HG02678 (cell line): ENCODE results near the gene ZNF417.
"Not testable (repeated sequence)": the region's sequence is repeated elsewhere in the genome, so short reads cannot be mapped to it uniquely, and the experiment has no call there.

Source experiments
- ATAC-seq: cut with Tn5 transposase; IDR thresholded peaks from one replicate; pipeline ENCODE4 v1.9.1; 2021; ENCODE audit warnings: mild to moderate bottlenecking, moderate library complexity; ENCODE audit not compliant: unreplicated experiment

The ZNF417 gene

GRCh38 chr19:57916168-57916995, at the start of gene ZNF417:
TSS of gene ZNF417 (minus strand) at chr19:57916592. CDS start at chr19:57916411, 181 bp downstream.
- ATAC-seq, result peak; percentile 99

DNA sequence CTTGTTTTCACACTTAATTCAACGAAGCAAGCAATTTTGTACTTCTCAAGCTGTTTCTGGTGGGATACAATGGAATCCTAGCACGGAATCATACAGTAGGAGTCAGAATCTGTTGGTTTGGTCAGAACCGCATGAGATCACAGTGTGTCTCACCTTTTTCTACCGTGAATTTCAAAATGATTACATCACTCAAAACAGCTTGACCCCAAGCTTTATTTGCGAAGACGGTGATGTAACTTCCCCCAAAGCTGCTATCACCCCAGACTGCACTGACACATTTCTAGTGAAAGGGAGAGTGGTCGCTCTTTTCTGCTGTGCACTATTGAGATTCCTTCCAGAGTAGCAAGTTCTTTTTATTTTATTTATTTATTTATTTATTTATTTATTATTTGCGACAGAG, 48.4 kb upstream of the ZNF417 start:
- ATAC-seq, result no peak

GRCh38 chr19:57961785-57962184, 45.4 kb upstream of the ZNF417 start:
- ATAC-seq, result no peak

DNA sequence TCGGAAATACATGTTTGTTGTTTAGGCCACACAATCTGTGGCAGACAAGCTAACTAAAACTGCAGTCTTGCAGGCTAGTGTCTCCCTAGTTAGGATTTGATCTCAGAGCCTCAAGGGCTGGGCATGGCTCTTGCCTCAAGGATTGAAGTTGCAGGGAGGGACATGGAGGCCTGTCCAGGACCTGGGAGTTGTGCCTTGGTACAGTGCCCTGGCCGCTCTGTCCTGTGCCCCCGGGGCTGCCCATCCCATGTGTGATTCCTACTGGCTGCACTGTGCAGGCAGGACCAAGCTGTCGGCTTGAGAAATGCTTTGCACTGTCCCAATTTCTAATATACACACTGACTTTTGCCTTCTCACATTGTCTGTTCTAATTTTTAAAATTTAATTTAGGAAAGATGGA, 38.6 kb upstream of the ZNF417 start:
- ATAC-seq, result no peak

DNA sequence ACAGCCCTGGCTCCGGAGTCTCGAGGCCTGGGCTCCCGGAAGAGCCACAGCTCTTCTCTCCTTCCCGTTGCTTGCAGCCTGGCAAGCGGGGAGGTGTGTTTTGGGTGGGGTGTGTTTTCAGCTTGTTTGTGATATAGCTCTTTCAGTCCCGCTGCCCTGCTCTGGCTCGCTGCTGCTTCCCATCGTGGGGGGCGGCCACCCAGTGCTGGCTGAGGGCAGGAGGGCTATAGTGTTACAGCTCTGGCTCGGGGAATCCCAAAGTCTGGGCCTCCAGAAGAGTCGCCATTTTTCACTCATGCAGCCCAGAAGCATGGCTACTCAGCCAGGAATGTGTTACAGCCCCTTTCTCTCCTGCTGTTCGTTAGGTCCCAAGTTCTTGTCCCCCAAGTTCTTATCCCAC, 33.3 kb upstream of the ZNF417 start:
- ATAC-seq, result no peak

- ATAC-seq, result no peak
These were observed 32.9 kb upstream of the ZNF417 start for GRCh38 chr19:57949296-57949695.

DNA sequence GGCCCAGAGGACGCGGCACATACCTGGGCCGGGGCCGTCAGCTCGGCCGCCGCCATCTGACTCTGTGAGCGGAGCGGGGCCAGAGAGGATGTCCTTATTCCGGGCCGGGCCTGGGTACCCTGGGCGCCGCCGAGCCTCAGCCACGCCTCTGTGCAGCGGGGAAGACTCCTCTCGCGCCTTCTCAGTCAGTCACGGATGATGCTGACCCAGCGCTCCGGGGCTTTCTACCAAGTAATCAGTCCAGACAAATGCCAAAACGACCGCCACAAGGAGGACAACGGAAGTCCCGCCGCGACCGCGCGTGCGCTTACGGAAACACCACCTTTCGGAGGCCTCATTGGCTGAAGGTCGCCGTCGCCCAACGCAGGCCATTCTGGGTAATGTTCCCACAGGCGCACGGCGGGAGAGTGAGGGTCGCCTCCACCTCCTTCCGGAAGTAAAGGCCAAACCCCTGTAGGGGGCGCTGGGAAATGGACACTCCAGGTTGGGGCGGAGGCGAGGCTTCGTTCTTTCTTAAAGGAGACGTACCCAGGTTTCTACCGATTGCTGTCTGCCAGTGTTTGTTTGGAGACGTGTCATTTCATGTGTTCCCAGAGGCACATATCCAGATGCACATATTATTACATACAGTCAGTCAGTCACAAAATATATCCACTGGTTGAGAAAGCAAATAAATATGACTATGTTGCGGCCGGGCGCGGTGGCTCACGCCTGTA, 31.2 kb upstream of the ZNF417 start, which contains the start of gene ZNF256:
Gene ZNF256, minus strand, starts transcription at position 288 of the 716 bp plus-strand sequence. Its CDS starts 232 bp downstream, at position 56.
- peak; percentile 93 for ATAC-seq

GRCh38 chr19:57947088-57947418, 30.7 kb upstream of the ZNF417 start:
- ATAC-seq, result no peak

DNA sequence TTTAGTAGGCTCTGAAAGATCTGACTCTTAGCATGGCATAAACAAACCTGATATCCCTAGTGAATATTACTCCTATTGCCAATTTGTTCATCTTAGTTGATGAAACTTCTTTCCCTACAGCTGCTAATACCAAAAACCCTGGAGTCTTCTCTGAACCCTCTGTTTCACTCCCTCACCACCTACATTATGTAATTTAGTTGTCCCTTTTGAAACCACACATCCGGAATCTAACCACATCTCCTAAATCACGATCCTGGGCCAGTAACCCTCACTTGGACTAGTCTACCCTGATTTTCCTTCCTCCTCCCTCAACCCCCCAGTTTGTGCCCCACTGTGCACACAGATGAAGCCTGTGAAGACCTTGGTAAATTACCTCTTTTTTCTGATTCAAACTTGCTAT, 29.9 kb upstream of the ZNF417 start:
- ATAC-seq, result no peak

GRCh38 chr19:57941593-57941992, 25.2 kb upstream of the ZNF417 start:
- ATAC-seq, result no peak

DNA sequence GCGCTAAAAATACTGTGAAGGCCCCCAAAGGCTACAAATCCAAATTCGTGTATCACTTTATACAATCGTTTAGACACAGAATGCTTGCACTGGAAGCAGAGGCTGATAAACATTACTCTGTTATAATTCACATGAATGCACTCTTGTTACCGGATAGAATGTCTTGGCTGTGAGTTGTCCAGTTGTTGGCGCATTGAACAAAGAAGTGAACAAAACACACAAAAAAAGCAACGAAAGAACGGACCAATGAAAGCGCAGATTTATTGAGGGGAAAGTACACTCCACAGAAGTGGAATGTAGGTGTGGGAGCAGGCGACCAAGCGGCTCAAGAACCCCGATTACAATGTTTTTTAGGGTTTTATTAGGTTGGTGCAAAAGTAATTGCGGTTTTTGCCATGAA, 19.3 kb upstream of the ZNF417 start:
- ATAC-seq, result no peak

GRCh38 chr19:57934820-57935665, 18.7 kb upstream of the ZNF417 start, which contains the start of gene ZNF418:
TSS of gene ZNF418 (minus strand) at chr19:57935402. CDS start at chr19:57933822, 1,580 bp downstream.
- peak; percentile 81 for ATAC-seq

GRCh38 chr19:57927587-57927986, 11.2 kb upstream of the ZNF417 start:
- no peak for ATAC-seq

DNA sequence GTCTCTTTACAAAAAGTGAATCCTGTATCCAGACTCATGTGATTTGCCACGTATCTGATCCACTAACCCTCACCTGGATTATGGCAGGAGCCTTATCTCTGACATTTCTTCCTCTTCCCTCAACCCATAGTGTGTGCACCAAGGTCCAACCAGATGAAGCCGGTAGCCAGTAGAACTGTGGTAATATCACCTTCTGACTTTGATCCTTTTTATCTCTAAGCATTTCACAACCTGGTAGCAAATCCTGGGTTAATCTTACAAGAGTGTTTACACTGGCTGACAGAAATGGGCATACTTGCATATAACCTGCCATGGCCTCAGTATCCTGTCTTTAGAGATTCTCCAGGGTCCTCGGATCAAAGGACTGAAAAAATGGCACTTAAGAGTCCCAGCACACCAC, 1.9 kb downstream of the ZNF417 start:
- no peak for ATAC-seq

DNA sequence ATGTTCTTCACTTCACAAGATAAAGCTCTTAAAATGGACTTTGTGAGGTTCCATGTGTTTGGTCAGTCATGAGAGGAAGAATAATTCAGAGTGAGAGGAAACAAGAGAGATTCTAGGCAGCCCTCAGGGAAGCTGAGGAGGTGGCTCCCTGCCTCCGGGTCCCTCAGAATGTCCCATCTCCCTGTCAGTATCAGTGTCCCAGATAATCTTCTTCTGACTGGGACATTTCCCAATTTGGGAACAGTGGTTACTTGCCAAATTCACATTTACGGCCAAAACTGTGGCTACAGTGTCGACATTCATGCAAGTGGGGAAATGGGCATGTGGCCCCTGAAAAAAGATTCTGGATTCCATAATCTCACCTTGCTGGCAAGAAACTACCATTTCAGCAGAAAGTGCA, 9.0 kb downstream of the ZNF417 start:
- ATAC-seq, result no peak

DNA sequence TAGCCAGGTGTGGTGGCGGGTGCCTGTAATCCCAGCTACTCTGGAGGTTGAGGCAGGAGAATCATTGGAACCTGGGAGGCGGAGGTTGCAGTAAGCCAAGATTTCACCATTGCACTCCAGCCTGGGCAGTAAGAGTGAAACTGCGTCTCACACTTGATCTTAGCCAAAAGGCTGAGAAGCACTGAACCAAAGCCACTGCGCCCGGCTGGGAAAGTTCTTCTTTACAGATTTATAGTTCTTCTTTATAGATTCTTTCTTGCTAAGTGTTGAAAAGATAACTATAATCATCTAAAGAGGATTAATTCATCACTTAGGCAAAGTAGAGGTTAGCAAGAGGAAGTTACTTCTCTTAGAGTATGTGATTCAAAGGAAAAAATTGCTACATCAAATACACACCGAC, 11.1 kb downstream of the ZNF417 start:
- ATAC-seq, result no peak

DNA sequence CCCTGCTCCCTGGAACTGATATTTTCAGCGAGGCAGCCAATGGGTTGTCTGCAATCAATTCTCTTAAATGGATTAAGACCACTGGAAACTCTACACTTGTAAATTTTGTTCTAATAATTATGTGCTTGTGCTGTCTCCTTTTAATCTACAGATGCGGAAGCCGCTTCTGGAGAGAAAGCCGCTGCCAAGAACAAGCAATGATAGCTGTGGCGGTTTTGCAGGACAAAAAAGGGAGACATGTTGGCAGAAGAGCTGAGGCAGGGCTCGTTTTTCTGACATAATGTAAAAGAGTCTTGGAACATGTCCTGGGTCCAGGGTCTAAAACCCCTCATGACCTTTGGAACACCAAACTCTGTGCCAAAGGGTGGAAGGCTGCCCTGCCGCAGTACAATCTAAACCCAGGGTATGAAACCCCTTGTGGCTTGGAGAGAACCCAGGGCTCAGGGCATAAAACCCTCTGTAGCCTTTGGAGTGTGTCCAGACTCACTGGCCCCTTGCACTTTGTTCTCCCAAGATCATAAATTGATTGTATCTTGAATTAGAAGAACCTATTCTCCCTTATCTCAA, 12.7 kb downstream of the ZNF417 start:
- no peak for ATAC-seq

- no peak for ATAC-seq
These were observed 16.1 kb downstream of the ZNF417 start for GRCh38 chr19:57900311-57900710.

GRCh38 chr19:57890706-57891105, 25.7 kb downstream of the ZNF417 start:
- not testable (repeated sequence) for ATAC-seq

DNA sequence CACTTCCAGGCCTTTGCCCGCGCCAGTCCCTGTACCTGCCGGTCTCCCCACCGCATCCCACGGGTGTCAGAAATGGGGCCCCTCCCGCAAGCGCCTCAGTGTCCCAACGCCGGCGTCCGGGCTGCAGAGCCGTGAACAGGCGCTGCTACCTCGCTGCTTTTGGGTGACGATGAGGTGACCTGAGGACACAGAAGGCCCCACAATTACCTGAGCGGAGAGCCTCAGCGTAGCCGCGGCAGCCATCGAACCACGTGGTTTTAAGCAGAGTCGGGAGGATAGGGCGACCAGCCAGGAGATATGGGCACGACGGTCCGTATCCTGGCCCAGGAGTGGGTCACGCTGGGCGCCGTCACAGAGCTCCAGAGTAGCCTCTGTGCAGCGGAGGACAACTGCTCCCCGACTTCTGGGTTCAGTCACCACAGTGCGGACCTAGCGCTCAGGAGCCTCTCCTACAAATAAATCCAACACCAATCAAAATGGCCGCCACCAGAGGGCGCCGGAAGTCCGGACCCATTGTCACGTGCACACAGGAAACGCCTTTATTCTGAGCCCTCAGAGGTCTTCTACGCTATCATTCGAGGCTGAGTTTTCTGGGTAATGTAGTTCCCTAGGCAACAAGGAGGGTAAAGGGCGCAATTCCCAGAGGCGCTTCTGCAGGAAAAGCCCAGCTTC, 27.7 kb downstream of the ZNF417 start, which contains the start of gene ZNF814:
Gene ZNF814, minus strand, starts transcription at position 478 of the 672 bp plus-strand sequence. Its CDS starts 235 bp downstream, at position 243.
- peak; percentile 66 for ATAC-seq
